ENCODE results near the gene SDK2.

The SDK2 gene

GRCh38 chr17:73297934-73298861 lies 346.0 kb downstream of the SDK2 start:
- no peaks in the 10 kb centered on the region for H3K27me3 ChIP-seq (ENCODE audit: insufficient read depth, poor library complexity, severe bottlenecking)
- no peak overlapping the region for H3K27ac ChIP-seq (replicated peaks)
- H3K4me3 ChIP-seq (replicated peaks; ENCODE audit: insufficient read depth, low read length) = no peak overlapping the region
- TF ChIP-seq SPI1 (IDR thresholded peaks at IDR 0.05; ENCODE audit: borderline replicate concordance, low read depth) (no peak), REST (IDR thresholded peaks at IDR 0.05; ENCODE audit: insufficient replicate concordance, low read depth) (no peak), GABPA (IDR thresholded peaks at IDR 0.05; ENCODE audit: low read depth) (no peak), POLR2AphosphoS5 (IDR thresholded peaks at IDR 0.05; ENCODE audit: low read depth) (no peak)
- TF ChIP-seq, protein P1, sequence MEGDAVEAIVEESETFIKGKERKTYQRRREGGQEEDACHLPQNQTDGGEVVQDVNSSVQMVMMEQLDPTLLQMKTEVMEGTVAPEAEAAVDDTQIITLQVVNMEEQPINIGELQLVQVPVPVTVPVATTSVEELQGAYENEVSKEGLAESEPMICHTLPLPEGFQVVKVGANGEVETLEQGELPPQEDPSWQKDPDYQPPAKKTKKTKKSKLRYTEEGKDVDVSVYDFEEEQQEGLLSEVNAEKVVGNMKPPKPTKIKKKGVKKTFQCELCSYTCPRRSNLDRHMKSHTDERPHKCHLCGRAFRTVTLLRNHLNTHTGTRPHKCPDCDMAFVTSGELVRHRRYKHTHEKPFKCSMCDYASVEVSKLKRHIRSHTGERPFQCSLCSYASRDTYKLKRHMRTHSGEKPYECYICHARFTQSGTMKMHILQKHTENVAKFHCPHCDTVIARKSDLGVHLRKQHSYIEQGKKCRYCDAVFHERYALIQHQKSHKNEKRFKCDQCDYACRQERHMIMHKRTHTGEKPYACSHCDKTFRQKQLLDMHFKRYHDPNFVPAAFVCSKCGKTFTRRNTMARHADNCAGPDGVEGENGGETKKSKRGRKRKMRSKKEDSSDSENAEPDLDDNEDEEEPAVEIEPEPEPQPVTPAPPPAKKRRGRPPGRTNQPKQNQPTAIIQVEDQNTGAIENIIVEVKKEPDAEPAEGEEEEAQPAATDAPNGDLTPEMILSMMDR (IDR thresholded peaks at IDR 0.05; ENCODE audit: insufficient read depth, low read length) = no peak
- DNase-seq (ENCODE audit: low read depth in 1 of 2, low spot score in 1 of 2) = no peak

DNA sequence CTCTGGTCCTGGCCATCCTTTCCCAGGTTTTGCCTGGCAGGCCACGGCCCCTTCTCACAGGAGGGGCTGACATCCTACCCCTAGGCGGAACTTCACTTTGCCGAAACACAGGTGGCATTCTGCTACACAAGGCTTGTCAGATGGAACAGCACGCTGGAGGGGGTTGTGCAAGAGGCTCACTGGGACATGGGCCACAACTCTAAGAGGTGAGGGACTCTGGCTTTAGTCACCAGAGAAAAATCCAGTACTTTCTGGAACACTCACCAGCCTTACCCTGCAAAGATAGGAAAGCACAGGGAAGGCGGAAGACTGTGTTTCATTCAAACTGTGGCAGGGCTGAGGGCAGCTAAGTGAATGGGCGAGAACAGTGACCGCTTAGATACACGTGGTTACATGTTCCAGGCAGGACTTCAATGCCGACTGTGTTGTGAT lies 350.7 kb downstream of the SDK2 start:
- Histone ChIP-seq H3K27ac (replicated peaks) (no peak overlapping the region), H3K27me3 (ENCODE audit: insufficient read depth, poor library complexity, severe bottlenecking) (no peaks in the 10 kb centered on the region), H3K4me3 (replicated peaks; ENCODE audit: insufficient read depth, low read length) (no peak overlapping the region)
- peak in 1 of 2 experiments; percentile 48 for DNase-seq (ENCODE audit: low read depth in 1 of 2, low spot score in 1 of 2)
- TF ChIP-seq REST (IDR thresholded peaks at IDR 0.05; ENCODE audit: insufficient replicate concordance, low read depth) = no peak
- TF ChIP-seq SPI1 (IDR thresholded peaks at IDR 0.05; ENCODE audit: borderline replicate concordance, low read depth) = no peak

- Histone ChIP-seq H3K27me3 (ENCODE audit: insufficient read depth, poor library complexity, severe bottlenecking) (no peaks in the 10 kb centered on the region), H3K4me3 (replicated peaks; ENCODE audit: insufficient read depth, low read length) (no peak overlapping the region), H3K27ac (replicated peaks) (no peak overlapping the region)
- no peak for DNase-seq (ENCODE audit: low read depth in 1 of 2, low spot score in 1 of 2)
- TF ChIP-seq GABPA (IDR thresholded peaks at IDR 0.05; ENCODE audit: low read depth) (no peak), REST (IDR thresholded peaks at IDR 0.05; ENCODE audit: insufficient replicate concordance, low read depth) (no peak), POLR2AphosphoS5 (IDR thresholded peaks at IDR 0.05; ENCODE audit: low read depth) (no peak)
- TF ChIP-seq, protein P1 (IDR thresholded peaks at IDR 0.05; ENCODE audit: insufficient read depth, low read length) = no peak
Measured at GRCh38 chr17:73293031-73293430, 351.2 kb downstream of the SDK2 start.
